B cell (primary cell): Measurements from ENCODE around the gene HESX1. TPM values are rescaled to one million over a fixed set of nuclear protein-coding genes. Genes with fewer than 3 reads are reported as not detected.

Experiments used
- ATAC-seq: fragments of 200-7000 bp; cut with Tn5 transposase; one replicate; pipeline ENCODE4 v1.10.0; 2021; ENCODE audit warnings: low read depth, mild to moderate bottlenecking, moderate number of reproducible peaks, moderate library complexity
- CTCF ChIA-PET: fragments of 350-600 bp; sonication (Branson Sonifier 250); formaldehyde crosslinking; loops from one replicate; lab custom pipeline; 2021; ENCODE audit warnings: antibody characterized with exemption, inconsistent platforms; lab: Charles Lee
- POLR2A ChIA-PET: fragments of 350-600 bp; sonication (Branson Sonifier 250); formaldehyde crosslinking; loops from one replicate; lab custom pipeline; 2021; ENCODE audit warnings: antibody characterized with exemption; lab: Charles Lee
- DNase-seq: peaks from one replicate; pipeline ENCODE4 v3.0.0; 2013
- H2AFZ ChIP-seq: 2 replicates; pipeline ENCODE4 v1.6.1; 2012; ENCODE audit warnings: mild to moderate bottlenecking, low read depth, low read length; ENCODE audit not compliant: insufficient read depth, poor library complexity, severe bottlenecking
- H3K27ac ChIP-seq, 2 donors: 1 replicate in 1 of 2; 2 replicates in 1 of 2; pipeline ENCODE4 v1.5.1; 2012 to 2013; ENCODE audit warnings: low read length in 2 of 2, mild to moderate bottlenecking in 2 of 2, moderate library complexity in 1 of 2
- H3K27me3 ChIP-seq, 4 experiments: fragments of 200-600 bp in 1 of 4; sonication (generic) in 1 of 4; replicated peaks in 1 of 4; 1 replicate in 2 of 4; 2 replicates in 2 of 4; pipeline versions ENCODE4 v1.6.1 to v1.7.0; 2013 to 2016; ENCODE audit warnings: low read length in 3 of 4, mild to moderate bottlenecking in 2 of 4, mixed read lengths in 1 of 4, moderate library complexity in 1 of 4; ENCODE audit not compliant: insufficient read depth in 4 of 4, control insufficient read depth in 3 of 4; ENCODE audit errors: control extremely low read depth in 1 of 4
- H3K36me3 ChIP-seq, 2 experiments: replicated peaks in 1 of 2; 1 replicate in 1 of 2; 2 replicates in 1 of 2; pipeline versions ENCODE4 v1.6.1 to v1.7.1; 2013; ENCODE audit warnings: low read length in 1 of 2; ENCODE audit not compliant: insufficient read depth in 2 of 2, control insufficient read depth in 1 of 2; ENCODE audit errors: control extremely low read depth in 1 of 2, extremely low read depth in 1 of 2
- H3K4me1 ChIP-seq, 2 donors: fragments of 200-600 bp in 1 of 2; sonication (generic) in 1 of 2; 1 replicate in 1 of 2; 2 replicates in 1 of 2; pipeline versions ENCODE4 v1.5.1 to v1.6.1; 2013 to 2017; ENCODE audit warnings: low read length in 2 of 2; ENCODE audit not compliant: control insufficient read depth in 2 of 2, insufficient read depth in 2 of 2
- H3K4me2 ChIP-seq: replicated peaks from 2 replicates; pipeline ENCODE3; 2012; ENCODE audit warnings: mild to moderate bottlenecking, low read depth, low read length; ENCODE audit not compliant: poor library complexity, severe bottlenecking
- H3K4me3 ChIP-seq, 5 experiments: fragments of 200-600 bp in 1 of 5; sonication (generic) in 1 of 5; 1 replicate in 3 of 5; 2 replicates in 2 of 5; pipeline versions ENCODE4 v1.5.1 to v1.7.0; 2011 to 2016; ENCODE audit warnings: low read length in 4 of 5, mild to moderate bottlenecking in 4 of 5, low read depth in 2 of 5, control low read depth in 1 of 5, moderate library complexity in 1 of 5; ENCODE audit not compliant: insufficient read depth in 1 of 5; ENCODE audit errors: control extremely low read depth in 1 of 5, extremely low read depth in 1 of 5
- H3K79me2 ChIP-seq: fragments of 200-600 bp; sonication (generic); one replicate; pipeline ENCODE4 v1.6.0; 2016; ENCODE audit warnings: low read length; ENCODE audit not compliant: control insufficient read depth, insufficient read depth
- H3K9ac ChIP-seq: fragments of 200-600 bp; sonication (generic); 2 replicates; pipeline ENCODE4 v1.6.1; 2017; ENCODE audit warnings: mild to moderate bottlenecking, low read length, moderate library complexity
- H3K9me3 ChIP-seq, 3 donors: one replicate each; pipeline versions ENCODE4 v1.6.1 to v1.7.1; 2013; ENCODE audit warnings: low read length in 2 of 3; ENCODE audit not compliant: control insufficient read depth in 2 of 3, insufficient read depth in 1 of 3; ENCODE audit errors: control extremely low read depth in 1 of 3
- H4K20me1 ChIP-seq: 2 replicates; pipeline ENCODE4 v1.6.0; 2012; ENCODE audit warnings: mild to moderate bottlenecking, low read length; ENCODE audit not compliant: insufficient read depth, control insufficient read depth, poor library complexity, severe bottlenecking
- H3K27ac Mint-ChIP-seq: one replicate; pipeline ENCODE4 v1.8.0; 2021; ENCODE audit warnings: mixed read lengths
- H3K27me3 Mint-ChIP-seq: one replicate; pipeline ENCODE4 v1.8.0; 2021; ENCODE audit warnings: mixed read lengths
- H3K4me1 Mint-ChIP-seq: one replicate; pipeline ENCODE4 v1.8.0; 2021; ENCODE audit warnings: mixed read lengths
- H3K4me3 Mint-ChIP-seq: one replicate; pipeline ENCODE4 v1.8.0; 2021; ENCODE audit warnings: mixed read lengths
- H3K9me3 Mint-ChIP-seq: one replicate; pipeline ENCODE4 v1.8.0; 2022; ENCODE audit warnings: mixed read lengths; ENCODE audit not compliant: insufficient read depth
- CTCF ChIP-seq: fragments of 200-600 bp; IDR thresholded peaks from one replicate; pipeline ENCODE4 v1.8.0; 2022; ENCODE audit warnings: antibody characterized with exemption, mild to moderate bottlenecking
- EZH2 ChIP-seq: IDR thresholded peaks from 2 replicates; pipeline ENCODE4 v1.6.1; 2012; ENCODE audit warnings: borderline replicate concordance, low read depth, mild to moderate bottlenecking, moderate library complexity, low read length; ENCODE audit not compliant: insufficient read depth, poor library complexity, severe bottlenecking
- WGBS: methylation state at CpG from one replicate; pipeline ENCODE4 v1.1.5; 2013; ENCODE audit warnings: missing lambda C conversion rate; ENCODE audit not compliant: insufficient coverage; 5-methylcytosine and 5-hydroxymethylcytosine counted together
- intact Hi-C: fragments of 100-400 bp; cut with micrococcal nuclease; formaldehyde crosslinking; loops from one replicate; pipeline ENCODE4 v1.10.0; 2022
- polyA plus RNA-seq: library from polyadenylated mRNA; depleted of rRNA; stranded (reverse); fragments of >200 nt; gene quantifications from 2 replicates; pipeline ENCODE4 v1.2.3, GENCODE V29; 2012
- total RNA-seq, 2 donors: library from RNA; stranded (reverse); fragments of 120-200 nt in 1 of 2; gene quantifications; 1 replicate in 1 of 2; 2 replicates in 1 of 2; pipeline versions ENCODE4 v1.2.3 to v1.2.4, GENCODE V29; 2013 to 2022

Gene HESX1
- total and polyA plus RNA-seq, 2 donors (not counting 1 experiment from before 2014, with no cell fraction given), result 0.39 to 2.1 TPM

- no peaks in the 10 kb centered on the region for H3K4me1 ChIP-seq
- H3K27me3 ChIP-seq, result peaks cover 0 to 15% (median 6%) of the 10 kb centered on the region in 4 experiments
- no peak overlapping the region for H3K27ac ChIP-seq
- POLR2A ChIA-PET, result no interaction called here
- DNase-seq, result no peak
- intact Hi-C loops, result no loop called here
- H3K4me1 Mint-ChIP-seq, result no peaks in the 10 kb centered on the region
- no peaks in the 10 kb centered on the region for H3K36me3 ChIP-seq
- H3K4me3 Mint-ChIP-seq, result no peak overlapping the region
- H3K27me3 Mint-ChIP-seq, result peaks cover 35% of the 10 kb centered on the region
- no peaks in the 10 kb centered on the region for H3K79me2 ChIP-seq
- H3K4me2 ChIP-seq, result no peak overlapping the region
- no peak for ATAC-seq
- H2AFZ ChIP-seq, result no peak overlapping the region
- TF ChIP-seq EZH2 (no peak), CTCF (no peak)
- no peak overlapping the region for H3K27ac Mint-ChIP-seq
- H3K9me3 Mint-ChIP-seq, result no peaks in the 10 kb centered on the region
- CTCF ChIA-PET, result no interaction called here
- no peak overlapping the region for H3K4me3 ChIP-seq
- no peak overlapping the region for H3K9ac ChIP-seq
- H4K20me1 ChIP-seq, result no peaks in the 10 kb centered on the region
- WGBS, result no CpG with 5 or more reads among the region's 2 CpGs
- no peaks in the 10 kb centered on the region for H3K9me3 ChIP-seq
Observed at GRCh38 chr3:57151021-57151449, 48.7 kb downstream of the HESX1 start.

- no peaks in the 10 kb centered on the region for H3K79me2 ChIP-seq
- no peaks in the 10 kb centered on the region for H3K36me3 ChIP-seq
- Mint-ChIP-seq H3K9me3 (no peaks in the 10 kb centered on the region), H3K4me3 (no peak overlapping the region), H3K27me3 (peaks cover 34% of the 10 kb centered on the region), H3K27ac (no peak overlapping the region), H3K4me1 (no peaks in the 10 kb centered on the region)
- H2AFZ ChIP-seq, result no peak overlapping the region
- intact Hi-C loops, result no loop called here
- CTCF ChIA-PET, result no interaction called here
- no peak overlapping the region for H3K4me3 ChIP-seq
- no peak for DNase-seq
- no peaks in the 10 kb centered on the region for H4K20me1 ChIP-seq
- no peak overlapping the region for H3K9ac ChIP-seq
- H3K27me3 ChIP-seq, result peaks cover 0 to 15% (median 4%) of the 10 kb centered on the region in 4 experiments
- POLR2A ChIA-PET, result no interaction called here
- TF ChIP-seq CTCF (no peak), EZH2 (no peak)
- no peak for ATAC-seq
- no peak overlapping the region for H3K27ac ChIP-seq
- H3K9me3 ChIP-seq, result no peaks in the 10 kb centered on the region
- H3K4me1 ChIP-seq, result no peaks in the 10 kb centered on the region
- H3K4me2 ChIP-seq, result no peak overlapping the region
- WGBS, result 77% methylated on average over 4 of the region's 7 CpGs
Observed at GRCh38 chr3:57150113-57150581, 49.6 kb downstream of the HESX1 start.

Other genes with a start within 250 kb of the HESX1 start
- not detected in 2 replicates for gene SPATA12, start 139.3 kb downstream of the HESX1 start, total RNA-seq
- gene SPATA12, start 139.3 kb downstream of the HESX1 start, polyA plus RNA-seq, result not detected in 2 replicates
- 0.02 and 0.05 TPM in 2 replicates for gene IL17RD, start 34.6 kb downstream of the HESX1 start, total RNA-seq
- not detected in 2 replicates for gene IL17RD, start 34.6 kb downstream of the HESX1 start, polyA plus RNA-seq
- 59.8 and 69.5 TPM in 2 replicates for gene APPL1, start 27.8 kb upstream of the HESX1 start, total RNA-seq
- gene APPL1, start 27.8 kb upstream of the HESX1 start, polyA plus RNA-seq, result 25.5 and 39.5 TPM in 2 replicates
- not detected in 2 replicates for gene ASB14, start 92.7 kb upstream of the HESX1 start, total RNA-seq
- gene ASB14, start 92.7 kb upstream of the HESX1 start, polyA plus RNA-seq, result not detected in 2 replicates